H1 (cell line): Measurements from ENCODE around the gene APC2.

Source experiments
- ASH2L ChIP-seq: fragments of 200-600, 300-600 bp; sonication (generic); IDR thresholded peaks from one replicate; pipeline ENCODE4 v1.7.1; 2017; ENCODE audit warnings: low read length
- CHD1 ChIP-seq: IDR thresholded peaks from 2 replicates; pipeline ENCODE4 v1.6.1; 2012; ENCODE audit warnings: low read depth, low read length, improper control_type of control experiment
- CHD2 ChIP-seq: IDR thresholded peaks from 2 replicates; pipeline ENCODE4 v1.6.1; 2012; ENCODE audit warnings: low read length, improper control_type of control experiment
- EP300 ChIP-seq, 2 experiments: IDR thresholded peaks; 1 replicate in 1 of 2; 2 replicates in 1 of 2; pipeline ENCODE4 v1.6.1; 2011 to 2012; ENCODE audit warnings: low read depth in 2 of 2, low read length in 2 of 2, mild to moderate bottlenecking in 2 of 2, borderline replicate concordance in 1 of 2, inconsistent platforms in 1 of 2, moderate library complexity in 1 of 2
- GTF2F1 ChIP-seq: IDR thresholded peaks from 2 replicates; pipeline ENCODE4 v1.6.1; 2012; ENCODE audit warnings: low read depth, low read length, improper control_type of control experiment, borderline replicate concordance
- HDAC6 ChIP-seq: IDR thresholded peaks from one replicate; pipeline ENCODE4 v1.7.1; 2012; ENCODE audit warnings: low read depth, mild to moderate bottlenecking, inconsistent platforms, low read length, moderate library complexity
- POLR2A ChIP-seq, 2 experiments: IDR thresholded peaks; 1 replicate in 1 of 2; 2 replicates in 1 of 2; pipeline ENCODE4 v1.6.1; 2011; ENCODE audit warnings: low read depth in 2 of 2, low read length in 2 of 2, mild to moderate bottlenecking in 2 of 2; ENCODE audit errors: control extremely low read depth in 1 of 2
- POLR2AphosphoS5 ChIP-seq: IDR thresholded peaks from 2 replicates; pipeline ENCODE4 v1.6.1; 2011; ENCODE audit warnings: low read depth, low read length
- POU5F1 ChIP-seq: IDR thresholded peaks from 2 replicates; pipeline ENCODE4 v1.6.1; 2011; ENCODE audit warnings: low read depth, mild to moderate bottlenecking, low read length, moderate library complexity
- SRF ChIP-seq: IDR thresholded peaks from 2 replicates; pipeline ENCODE4 v1.6.1; 2011; ENCODE audit warnings: mild to moderate bottlenecking, low read depth, low read length, moderate library complexity
- SUZ12 ChIP-seq: fragments of 200-600 bp; sonication (generic); IDR thresholded peaks from 2 replicates; pipeline ENCODE4 v1.6.1; 2012; ENCODE audit warnings: mild to moderate bottlenecking, inconsistent platforms, low read length, moderate library complexity, mixed read lengths
- TBP ChIP-seq: IDR thresholded peaks from 2 replicates; pipeline ENCODE4 v1.6.1; 2011; ENCODE audit warnings: low read depth, low read length, improper control_type of control experiment
- TF ChIP-seq, protein P1 (sequence below), 3 experiments: IDR thresholded peaks; 1 replicate in 2 of 3; 2 replicates in 1 of 3; pipeline versions ENCODE4 v1.5.1 to v1.6.1; 2011; ENCODE audit warnings: low read length in 3 of 3, mild to moderate bottlenecking in 3 of 3, inconsistent platforms in 2 of 3, low read depth in 1 of 3, moderate library complexity in 1 of 3; ENCODE audit not compliant: insufficient read depth in 1 of 3; ENCODE audit errors: control extremely low read depth in 1 of 3
- TF ChIP-seq, protein P2 (sequence below): IDR thresholded peaks from 2 replicates; pipeline ENCODE4 v1.6.1; 2012; ENCODE audit warnings: inconsistent platforms

DNA sequence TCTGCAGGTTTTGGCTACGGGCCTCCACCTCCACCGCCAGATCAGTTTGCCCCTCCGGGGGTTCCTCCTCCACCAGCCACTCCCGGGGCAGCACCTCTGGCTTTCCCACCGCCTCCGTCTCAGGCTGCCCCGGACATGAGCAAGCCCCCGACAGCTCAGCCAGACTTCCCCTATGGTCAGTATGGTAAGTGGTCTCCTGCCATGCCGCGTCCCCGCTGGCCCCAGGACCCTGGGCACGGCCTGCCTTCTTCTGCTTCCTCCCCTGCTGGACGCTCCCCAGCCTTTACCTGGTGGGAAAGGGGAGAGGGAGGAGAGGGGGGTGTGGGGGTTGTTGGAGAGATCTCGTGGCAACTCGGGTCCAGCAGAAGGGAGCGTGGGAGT lies 17.4 kb upstream of the APC2 start:
- no peak for TF ChIP-seq EP300 (IDR thresholded peaks at IDR 0.05; ENCODE audit: borderline replicate concordance in 1 of 2, low read depth in 2 of 2, low read length in 2 of 2)
- no peak for TF ChIP-seq POLR2A (IDR thresholded peaks at IDR 0.05; ENCODE audit: control extremely low read depth in 1 of 2, low read depth in 2 of 2, low read length in 2 of 2)
- no peak for TF ChIP-seq POU5F1
- TF ChIP-seq, protein P1, sequence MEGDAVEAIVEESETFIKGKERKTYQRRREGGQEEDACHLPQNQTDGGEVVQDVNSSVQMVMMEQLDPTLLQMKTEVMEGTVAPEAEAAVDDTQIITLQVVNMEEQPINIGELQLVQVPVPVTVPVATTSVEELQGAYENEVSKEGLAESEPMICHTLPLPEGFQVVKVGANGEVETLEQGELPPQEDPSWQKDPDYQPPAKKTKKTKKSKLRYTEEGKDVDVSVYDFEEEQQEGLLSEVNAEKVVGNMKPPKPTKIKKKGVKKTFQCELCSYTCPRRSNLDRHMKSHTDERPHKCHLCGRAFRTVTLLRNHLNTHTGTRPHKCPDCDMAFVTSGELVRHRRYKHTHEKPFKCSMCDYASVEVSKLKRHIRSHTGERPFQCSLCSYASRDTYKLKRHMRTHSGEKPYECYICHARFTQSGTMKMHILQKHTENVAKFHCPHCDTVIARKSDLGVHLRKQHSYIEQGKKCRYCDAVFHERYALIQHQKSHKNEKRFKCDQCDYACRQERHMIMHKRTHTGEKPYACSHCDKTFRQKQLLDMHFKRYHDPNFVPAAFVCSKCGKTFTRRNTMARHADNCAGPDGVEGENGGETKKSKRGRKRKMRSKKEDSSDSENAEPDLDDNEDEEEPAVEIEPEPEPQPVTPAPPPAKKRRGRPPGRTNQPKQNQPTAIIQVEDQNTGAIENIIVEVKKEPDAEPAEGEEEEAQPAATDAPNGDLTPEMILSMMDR (IDR thresholded peaks at IDR 0.05; ENCODE audit: control extremely low read depth in 1 of 3, insufficient read depth in 1 of 3, low read depth in 1 of 3, low read length in 3 of 3): no peak
- no peak for TF ChIP-seq POLR2AphosphoS5
- TF ChIP-seq GTF2F1: no peak
- TF ChIP-seq ASH2L: no peak
- TF ChIP-seq, protein P2, sequence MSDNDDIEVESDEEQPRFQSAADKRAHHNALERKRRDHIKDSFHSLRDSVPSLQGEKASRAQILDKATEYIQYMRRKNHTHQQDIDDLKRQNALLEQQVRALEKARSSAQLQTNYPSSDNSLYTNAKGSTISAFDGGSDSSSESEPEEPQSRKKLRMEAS: no peak
- no peak for TF ChIP-seq CHD2
- TF ChIP-seq SUZ12: no peak
- no peak for TF ChIP-seq HDAC6
- TF ChIP-seq TBP: no peak
- no peak for TF ChIP-seq SRF
- TF ChIP-seq CHD1: no peak
